Astrocyte (in vitro differentiated cells and primary cell): Measurements from ENCODE around the gene RGS11. TPM values are rescaled to one million over a fixed set of nuclear protein-coding genes. Genes with fewer than 3 reads are reported as not detected.

ENCODE experiments used
- DNase-seq: peaks from one replicate; pipeline ENCODE4 v3.0.0-alpha.2; 2010; ENCODE audit warnings: low read depth
- FAIRE-seq: peaks from 2 replicates; lab custom pipeline; 2011; peaks lifted over from hg19 to GRCh38; lab: Jason Lieb, UNC
- H2AFZ ChIP-seq: 2 replicates; pipeline ENCODE4 v1.6.0; 2012; ENCODE audit warnings: low read depth, low read length, inconsistent platforms
- H3K27ac ChIP-seq: 2 replicates; pipeline ENCODE4 v1.5.1; 2011; ENCODE audit warnings: low read depth, low read length, inconsistent platforms
- H3K27me3 ChIP-seq: 2 replicates; pipeline ENCODE4 v1.6.0; 2011; ENCODE audit warnings: low read length, inconsistent platforms; ENCODE audit not compliant: insufficient read depth
- H3K36me3 ChIP-seq: 2 replicates; pipeline ENCODE4 v1.5.1; 2011; ENCODE audit warnings: low read length, inconsistent platforms; ENCODE audit not compliant: insufficient read depth
- H3K4me1 ChIP-seq: 2 replicates; pipeline ENCODE4 v1.5.1; 2011; ENCODE audit warnings: low read length, inconsistent platforms; ENCODE audit not compliant: insufficient read depth
- H3K4me2 ChIP-seq: 2 replicates; pipeline ENCODE4 v1.6.0; 2012; ENCODE audit warnings: low read length, inconsistent platforms
- H3K4me3 ChIP-seq: 2 replicates; pipeline ENCODE4 v1.5.1; 2011; ENCODE audit warnings: low read depth, mild to moderate bottlenecking, low read length, inconsistent platforms; ENCODE audit not compliant: insufficient read depth
- H3K79me2 ChIP-seq: 2 replicates; pipeline ENCODE4 v1.6.0; 2012; ENCODE audit warnings: mild to moderate bottlenecking, low read length, inconsistent platforms; ENCODE audit not compliant: insufficient read depth
- H3K9ac ChIP-seq: 2 replicates; pipeline ENCODE4 v1.6.0; 2012; ENCODE audit warnings: mild to moderate bottlenecking, low read length, inconsistent platforms
- H3K9me3 ChIP-seq: 2 replicates; pipeline ENCODE4 v1.5.1; 2012; ENCODE audit warnings: low read depth, mild to moderate bottlenecking, low read length, inconsistent platforms; ENCODE audit not compliant: insufficient read depth
- H4K20me1 ChIP-seq: 2 replicates; pipeline ENCODE4 v1.6.0; 2012; ENCODE audit warnings: low read length, inconsistent platforms; ENCODE audit not compliant: insufficient read depth
- H3K27ac Mint-ChIP-seq: one replicate; pipeline ENCODE4 v1.8.0; 2021; ENCODE audit warnings: mild to moderate bottlenecking, mixed read lengths; ENCODE audit not compliant: unreplicated experiment
- H3K27me3 Mint-ChIP-seq: one replicate; pipeline ENCODE4 v1.8.0; 2021; ENCODE audit warnings: low read depth, mixed read lengths; ENCODE audit not compliant: unreplicated experiment
- H3K36me3 Mint-ChIP-seq: one replicate; pipeline ENCODE4 v1.8.0; 2021; ENCODE audit warnings: low read depth, mixed read lengths; ENCODE audit not compliant: unreplicated experiment
- H3K4me1 Mint-ChIP-seq: one replicate; pipeline ENCODE4 v1.8.0; 2021; ENCODE audit warnings: low read depth, mixed read lengths; ENCODE audit not compliant: unreplicated experiment
- H3K4me3 Mint-ChIP-seq: one replicate; pipeline ENCODE4 v1.8.0; 2021; ENCODE audit warnings: mild to moderate bottlenecking, moderate library complexity, mixed read lengths; ENCODE audit not compliant: unreplicated experiment
- H3K9me3 Mint-ChIP-seq: one replicate; pipeline ENCODE4 v1.8.0; 2021; ENCODE audit warnings: mild to moderate bottlenecking, mixed read lengths; ENCODE audit not compliant: unreplicated experiment
- CTCF ChIP-seq: IDR thresholded peaks from 2 replicates; pipeline ENCODE4 v1.5.1; 2011; ENCODE audit warnings: low read depth, mild to moderate bottlenecking, inconsistent platforms, low read length, moderate library complexity; ENCODE audit not compliant: insufficient read depth
- EZH2 ChIP-seq: IDR thresholded peaks from 2 replicates; pipeline ENCODE4 v1.6.1; 2012; ENCODE audit warnings: mild to moderate bottlenecking, low read length, inconsistent platforms; ENCODE audit not compliant: insufficient read depth
- total RNA-seq: library from RNA; stranded (reverse); gene quantifications from 2 replicates; pipeline ENCODE4 v1.2.1, GENCODE V29; 2021

Gene RGS11
- total RNA-seq, 1 donor from 2014 or later, result 2.7 TPM

GRCh38 chr16:314795-315299, 39.1 kb upstream of the RGS11 start:
- Histone ChIP-seq H3K36me3 (no peaks in the 10 kb centered on the region), H3K4me1 (no peaks in the 10 kb centered on the region), H3K79me2 (peaks cover 42% of the 10 kb centered on the region), H3K4me3 (no peak overlapping the region), H3K27me3 (no peaks in the 10 kb centered on the region), H2AFZ (no peak overlapping the region), H3K9ac (no peak overlapping the region), H3K4me2 (no peak overlapping the region), H3K9me3 (no peaks in the 10 kb centered on the region), H3K27ac (no peak overlapping the region), H4K20me1 (peaks cover 74% of the 10 kb centered on the region)
- Mint-ChIP-seq H3K4me3 (no peak overlapping the region), H3K27ac (no peak overlapping the region), H3K36me3 (peaks cover 15% of the 10 kb centered on the region), H3K27me3 (no peaks in the 10 kb centered on the region), H3K4me1 (no peaks in the 10 kb centered on the region), H3K9me3 (no peaks in the 10 kb centered on the region)
- DNase-seq (no peak), FAIRE-seq (no peak)
- TF ChIP-seq EZH2 (no peak), CTCF (no peak)

- no peaks in the 10 kb centered on the region for H3K9me3 Mint-ChIP-seq
- no peaks in the 10 kb centered on the region for H3K4me1 ChIP-seq
- H3K4me1 Mint-ChIP-seq, result no peaks in the 10 kb centered on the region
- H3K27me3 Mint-ChIP-seq, result no peaks in the 10 kb centered on the region
- no peaks in the 10 kb centered on the region for H3K36me3 ChIP-seq
- no peak overlapping the region for H3K4me3 Mint-ChIP-seq
- no peak overlapping the region for H3K4me3 ChIP-seq
- TF ChIP-seq EZH2 (no peak), CTCF (no peak)
- no peak overlapping the region for H2AFZ ChIP-seq
- H3K9me3 ChIP-seq, result no peaks in the 10 kb centered on the region
- no peak overlapping the region for H3K27ac ChIP-seq
- no peak overlapping the region for H3K9ac ChIP-seq
- no peaks in the 10 kb centered on the region for H3K27me3 ChIP-seq
- H3K27ac Mint-ChIP-seq, result no peak overlapping the region
- H3K4me2 ChIP-seq, result no peak overlapping the region
- no peak for DNase-seq
- H3K36me3 Mint-ChIP-seq, result peaks cover 15% of the 10 kb centered on the region
- no peak for FAIRE-seq
- H3K79me2 ChIP-seq, result peaks cover 37% of the 10 kb centered on the region
- peaks cover 71% of the 10 kb centered on the region for H4K20me1 ChIP-seq
These were observed 38.6 kb upstream of the RGS11 start for GRCh38 chr16:314351-314750.

GRCh38 chr16:311725-312124, 36.0 kb upstream of the RGS11 start:
- H3K36me3 Mint-ChIP-seq, result peaks cover 9% of the 10 kb centered on the region
- no peaks in the 10 kb centered on the region for H3K36me3 ChIP-seq
- no peaks in the 10 kb centered on the region for H3K4me1 Mint-ChIP-seq
- H4K20me1 ChIP-seq, result peaks cover 45% of the 10 kb centered on the region
- no peak overlapping the region for H3K27ac ChIP-seq
- no peaks in the 10 kb centered on the region for H3K27me3 Mint-ChIP-seq
- no peak overlapping the region for H3K9ac ChIP-seq
- no peaks in the 10 kb centered on the region for H3K27me3 ChIP-seq
- H3K9me3 ChIP-seq, result no peaks in the 10 kb centered on the region
- no peak overlapping the region for H3K4me3 ChIP-seq
- DNase-seq (no peak), FAIRE-seq (no peak)
- no peaks in the 10 kb centered on the region for H3K4me1 ChIP-seq
- H3K9me3 Mint-ChIP-seq, result no peaks in the 10 kb centered on the region
- no peak overlapping the region for H3K4me3 Mint-ChIP-seq
- H2AFZ ChIP-seq, result no peak overlapping the region
- H3K79me2 ChIP-seq, result peaks cover 12% of the 10 kb centered on the region
- H3K4me2 ChIP-seq, result no peak overlapping the region
- TF ChIP-seq CTCF, result no peak
- TF ChIP-seq EZH2, result no peak
- H3K27ac Mint-ChIP-seq, result no peak overlapping the region
